NCI-H2081 (cell line): ENCODE results near the gene BPTF.
"Not testable (repeated sequence)": the region's sequence is repeated elsewhere in the genome, so short reads cannot be mapped to it uniquely, and the experiment has no call there.

Experiments used
- DNase-seq, 2 experiments: peaks; one replicate each; lab custom pipeline; 2025; lab: John Stamatoyannopoulos, UW

The BPTF gene

GRCh38 chr17:67970783-67971182 lies 145.5 kb downstream of the BPTF start:
- DNase-seq: peak in 1 of 2 experiments; percentile 31

GRCh38 chr17:67974185-67974584 lies 148.9 kb downstream of the BPTF start:
- DNase-seq: no peak

- DNase-seq: no peak
Measured at GRCh38 chr17:67974598-67975066, 149.3 kb downstream of the BPTF start.

- DNase-seq: not testable (repeated sequence)
Measured at GRCh38 chr17:67976306-67976705, 151.0 kb downstream of the BPTF start.

- peak in 1 of 2 experiments; percentile 56 for DNase-seq
Measured at GRCh38 chr17:67980456-67980855, 155.2 kb downstream of the BPTF start.

DNA sequence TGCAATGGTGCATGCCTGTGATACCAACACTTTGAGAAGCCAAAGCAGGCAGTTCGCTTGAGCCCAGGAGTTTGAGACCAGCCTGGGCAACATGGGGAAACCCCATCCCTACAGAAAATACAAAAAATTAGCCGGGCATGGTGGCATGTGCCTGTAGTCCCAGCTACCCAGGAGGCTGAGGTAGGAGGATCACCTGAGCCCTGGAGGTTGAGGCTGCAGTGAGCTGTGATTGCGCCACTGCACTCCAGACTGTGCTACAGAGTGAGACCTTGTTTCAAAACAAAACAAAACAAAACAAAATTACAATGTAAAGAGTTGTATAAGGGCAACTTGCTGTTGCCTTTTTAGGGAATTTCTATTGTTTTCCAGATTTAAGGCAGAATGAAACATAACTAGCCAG lies 155.6 kb downstream of the BPTF start:
- not testable (repeated sequence) for DNase-seq

GRCh38 chr17:67982034-67982640 lies 156.8 kb downstream of the BPTF start:
- no peak for DNase-seq

DNA sequence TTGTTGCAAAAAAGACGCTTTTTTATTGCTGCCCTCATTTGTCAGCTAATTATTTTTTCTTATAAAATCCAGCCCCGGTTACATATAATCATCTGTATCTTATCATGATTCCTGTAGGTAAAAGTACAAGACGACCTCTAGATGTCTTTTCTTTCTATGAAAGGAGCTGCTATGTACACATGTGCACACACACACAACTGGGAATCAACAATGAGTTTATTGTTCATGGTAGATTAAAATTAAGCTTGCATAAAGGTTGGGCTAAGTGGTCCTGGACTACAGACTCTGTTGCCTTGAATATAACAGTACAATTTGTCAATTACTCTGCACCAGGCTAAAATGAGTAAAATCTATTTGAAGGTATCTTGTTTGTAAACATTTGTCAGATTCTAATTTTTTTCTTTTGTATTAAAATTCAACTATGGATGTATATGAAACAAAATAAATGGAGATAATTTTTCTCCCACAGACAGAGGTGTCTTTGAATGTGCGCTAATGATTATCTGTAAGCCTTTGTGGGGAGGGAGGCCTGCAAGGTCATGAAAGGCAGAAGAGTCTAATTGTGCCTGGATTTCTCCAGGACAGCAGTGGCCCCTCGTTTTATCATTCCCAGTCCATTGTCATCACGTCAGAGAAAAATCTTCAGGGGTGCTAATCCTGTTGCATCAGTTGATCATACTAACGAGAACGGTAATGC lies 157.5 kb downstream of the BPTF start:
- DNase-seq: no peak

DNA sequence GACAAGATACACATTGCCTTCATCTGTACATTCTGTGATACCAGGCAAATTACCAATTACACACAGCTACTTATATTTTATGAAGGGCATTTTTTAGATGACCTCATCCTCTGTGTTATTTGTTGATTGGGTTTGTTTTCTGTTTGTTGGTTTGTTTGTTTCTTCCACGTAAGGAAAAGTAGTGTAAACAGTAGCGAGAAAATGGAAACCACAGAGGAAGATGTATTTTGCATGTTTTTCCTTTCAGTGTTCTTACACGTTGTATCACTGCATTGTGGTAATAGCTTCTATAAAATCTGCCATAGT lies 158.0 kb downstream of the BPTF start:
- no peak for DNase-seq

DNA sequence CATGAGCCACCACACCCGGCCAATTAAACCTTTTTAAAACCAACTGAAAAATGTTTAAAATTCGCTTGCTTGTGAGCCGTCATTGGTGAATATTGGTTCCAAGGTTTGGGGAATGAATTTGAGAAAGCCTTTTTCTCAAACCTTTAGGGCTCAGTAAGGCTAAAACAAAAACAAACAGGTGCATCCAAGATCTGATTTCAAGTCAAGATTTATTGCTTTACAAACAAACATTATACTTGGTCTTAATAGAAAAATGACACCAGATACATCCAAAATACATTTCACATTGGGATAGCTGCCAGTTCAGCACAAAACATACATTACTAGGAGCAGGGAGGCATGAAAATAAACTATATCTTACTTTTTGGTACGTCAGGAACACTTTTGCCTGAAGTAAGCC lies 165.6 kb downstream of the BPTF start:
- DNase-seq: peak in 1 of 2 experiments; percentile 68

- DNase-seq: peak in 1 of 2 experiments; percentile 37
Measured at GRCh38 chr17:67992548-67993152, 167.3 kb downstream of the BPTF start.

DNA sequence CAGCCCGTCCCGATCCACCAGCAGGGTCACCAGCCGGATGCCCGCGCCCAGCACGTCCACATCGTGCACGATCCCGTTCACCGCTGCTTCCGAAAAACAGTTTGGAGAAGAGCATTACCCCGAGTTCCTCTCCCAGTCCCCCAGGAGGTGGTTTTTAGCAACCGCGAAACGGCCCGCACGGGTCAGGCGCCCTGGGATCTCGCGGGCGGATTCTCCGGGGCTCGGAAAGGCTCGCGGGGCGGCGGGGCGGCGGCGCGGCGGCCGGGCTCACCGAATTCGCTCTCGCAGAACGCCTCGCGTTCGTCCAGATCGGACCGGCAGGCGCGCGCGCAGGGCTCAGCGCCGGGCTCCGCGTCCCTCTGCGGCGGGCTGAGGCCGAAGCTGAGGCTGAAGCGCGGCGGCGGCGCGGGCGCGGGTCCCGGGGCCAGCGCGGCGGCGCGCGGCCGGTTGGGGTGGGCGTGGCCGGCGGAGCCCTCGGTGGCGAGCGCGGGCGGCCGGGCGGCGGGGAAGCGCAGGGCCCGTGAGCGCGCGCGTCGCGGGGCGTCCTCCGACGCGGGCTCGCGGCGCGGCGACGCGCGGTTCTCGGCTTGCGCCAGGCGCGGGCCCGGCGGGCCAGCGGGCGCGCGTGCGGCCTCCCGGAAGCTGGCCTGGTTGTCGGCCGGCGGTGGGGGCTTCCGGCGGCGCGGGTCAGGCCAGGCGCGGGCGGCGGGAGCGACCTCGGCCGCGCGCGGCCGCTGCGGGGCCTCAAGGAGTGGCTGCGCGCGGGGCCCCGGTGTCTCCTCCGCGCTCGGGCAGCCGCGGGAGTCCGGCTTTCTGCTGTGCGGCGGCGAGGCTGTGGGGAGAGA lies 168.1 kb downstream of the BPTF start:
- DNase-seq: peak; percentile 85 to 94

DNA sequence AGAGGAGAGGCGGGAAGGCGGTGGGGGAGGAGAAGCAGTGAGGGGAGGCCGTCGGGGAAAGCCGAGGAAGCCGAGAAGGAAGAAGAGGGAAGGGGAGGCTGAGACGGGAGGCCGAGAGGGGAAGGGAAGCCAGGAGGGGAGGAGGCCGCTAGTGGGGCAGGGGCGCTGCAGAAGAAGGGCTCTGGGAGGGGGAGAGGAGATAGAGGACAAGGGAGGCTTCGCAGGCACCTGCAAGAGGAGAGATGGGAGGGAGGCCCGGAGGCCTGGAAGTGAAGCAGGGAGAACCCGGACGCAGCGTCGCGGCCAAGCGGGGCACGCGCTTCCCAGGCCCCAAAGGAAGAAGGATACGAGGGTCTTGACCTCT lies 168.7 kb downstream of the BPTF start:
- DNase-seq: peak; percentile 39 to 65

DNA sequence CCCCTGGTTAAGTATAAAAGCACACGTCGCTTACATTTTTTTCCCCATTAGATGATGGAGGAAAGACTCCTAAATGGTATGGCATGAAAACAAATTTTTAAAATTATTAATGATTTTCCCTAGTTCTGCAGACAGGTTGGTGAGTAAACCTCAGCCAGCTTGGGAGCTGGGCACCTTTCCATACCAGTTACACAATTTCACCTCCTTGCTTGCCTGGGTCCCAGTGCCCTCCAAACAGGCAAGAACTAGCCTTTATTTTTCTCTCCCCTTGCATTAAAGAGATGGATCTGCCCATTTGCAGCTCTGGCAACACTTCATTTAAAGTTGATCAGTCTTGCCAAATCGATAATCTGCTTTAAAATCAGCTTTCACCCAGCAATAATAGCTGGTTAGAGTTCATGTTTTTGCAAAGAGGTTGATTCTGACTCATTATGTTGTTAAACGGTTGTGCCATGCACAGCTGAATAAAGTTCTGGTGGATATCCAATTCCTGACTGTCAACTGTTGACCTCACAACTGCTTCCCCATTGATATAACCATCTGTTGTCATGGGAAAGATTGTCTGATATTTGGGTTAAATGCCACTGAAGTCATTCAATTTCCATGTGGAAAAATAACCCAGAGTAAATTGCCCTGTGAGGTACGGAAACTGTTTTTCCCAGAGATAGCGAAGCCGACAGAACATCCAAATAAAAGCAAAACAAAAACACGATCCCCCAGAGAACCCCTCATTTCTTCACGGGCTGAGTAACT lies 169.7 kb downstream of the BPTF start:
- DNase-seq: peak in 1 of 2 experiments; percentile 46

DNA sequence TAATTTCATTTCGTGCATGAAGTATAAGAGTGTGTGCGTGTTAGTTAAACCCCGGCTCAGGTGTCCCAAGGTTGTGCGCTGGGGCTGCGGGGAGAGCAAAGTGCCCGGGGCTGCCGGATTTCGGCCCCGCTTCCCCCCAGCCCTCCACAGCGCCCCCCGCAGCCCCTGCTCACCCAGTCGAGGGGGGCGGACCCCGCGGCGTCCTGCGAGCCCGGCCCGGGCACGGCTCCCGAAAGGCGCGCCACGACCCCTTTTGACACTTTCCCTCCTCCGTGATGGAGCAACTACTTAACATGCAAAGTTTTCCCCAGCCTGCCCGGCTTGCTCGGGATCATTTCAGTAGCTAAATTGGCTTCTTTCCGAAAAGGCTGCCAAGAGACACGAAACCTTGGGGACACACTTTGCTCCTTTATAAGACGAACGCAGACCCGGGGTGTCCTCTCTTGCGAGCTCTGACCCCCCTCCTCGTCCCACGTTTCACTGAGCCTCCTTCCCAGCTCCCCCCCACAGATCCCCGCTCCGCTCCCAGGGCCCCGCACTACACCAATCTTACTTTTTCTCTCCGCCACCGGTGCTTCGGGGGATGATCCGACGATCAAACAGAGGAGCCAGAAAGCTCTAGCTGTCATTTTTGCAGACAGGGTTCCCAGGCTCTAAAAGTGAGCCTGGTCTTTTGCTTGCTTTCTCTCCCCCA lies 170.4 kb downstream of the BPTF start:
- DNase-seq: no peak

DNA sequence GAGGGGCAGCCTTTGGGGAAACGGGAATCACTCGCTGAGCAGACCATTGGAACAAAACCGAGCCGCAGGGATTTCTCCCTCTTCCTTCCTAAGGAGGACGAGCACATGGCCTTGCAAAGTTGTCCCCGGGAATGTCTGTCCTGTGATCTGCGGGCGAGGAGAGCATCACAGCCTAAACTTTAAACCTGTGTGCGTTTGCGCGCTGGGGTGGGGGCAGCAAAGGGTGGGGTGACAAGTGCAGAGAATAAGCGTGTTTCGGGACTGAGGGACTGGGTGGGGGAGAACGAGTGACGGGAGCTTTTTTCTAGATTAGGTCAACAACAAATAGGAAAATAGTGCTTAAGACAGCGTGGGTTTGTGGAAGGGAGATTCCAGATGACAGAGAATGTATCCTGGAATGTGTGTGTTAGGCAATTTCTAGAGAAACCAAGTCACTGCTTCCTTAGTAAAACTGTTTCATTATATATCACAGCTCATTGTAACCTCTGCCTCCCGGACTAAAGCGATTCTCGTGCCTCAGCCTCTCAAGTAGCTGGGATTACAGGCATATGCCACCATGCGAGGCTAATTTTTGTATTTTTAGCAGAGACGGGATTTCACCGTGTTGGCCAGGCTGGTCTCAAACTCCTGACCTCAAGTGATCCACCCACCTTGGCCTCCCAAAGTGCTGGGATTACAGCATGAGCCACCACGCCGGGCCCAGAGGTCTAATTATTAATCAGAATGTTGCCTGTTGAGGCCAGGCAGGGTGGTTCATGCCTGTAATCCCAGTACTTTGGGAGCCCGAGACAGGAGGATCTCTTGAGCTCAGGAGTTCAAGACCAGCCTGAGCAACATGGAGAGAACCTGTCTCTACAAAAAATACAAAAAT lies 171.2 kb downstream of the BPTF start, which contains the start of gene C17orf58:
C17orf58 (minus strand) TSS at position 169 of the 871 bp plus-strand sequence. CDS start 271 bp downstream, outside the sequence.
- DNase-seq: not testable (repeated sequence)

- no peak for DNase-seq
Measured at GRCh38 chr17:67998466-67998865, 173.2 kb downstream of the BPTF start.

DNA sequence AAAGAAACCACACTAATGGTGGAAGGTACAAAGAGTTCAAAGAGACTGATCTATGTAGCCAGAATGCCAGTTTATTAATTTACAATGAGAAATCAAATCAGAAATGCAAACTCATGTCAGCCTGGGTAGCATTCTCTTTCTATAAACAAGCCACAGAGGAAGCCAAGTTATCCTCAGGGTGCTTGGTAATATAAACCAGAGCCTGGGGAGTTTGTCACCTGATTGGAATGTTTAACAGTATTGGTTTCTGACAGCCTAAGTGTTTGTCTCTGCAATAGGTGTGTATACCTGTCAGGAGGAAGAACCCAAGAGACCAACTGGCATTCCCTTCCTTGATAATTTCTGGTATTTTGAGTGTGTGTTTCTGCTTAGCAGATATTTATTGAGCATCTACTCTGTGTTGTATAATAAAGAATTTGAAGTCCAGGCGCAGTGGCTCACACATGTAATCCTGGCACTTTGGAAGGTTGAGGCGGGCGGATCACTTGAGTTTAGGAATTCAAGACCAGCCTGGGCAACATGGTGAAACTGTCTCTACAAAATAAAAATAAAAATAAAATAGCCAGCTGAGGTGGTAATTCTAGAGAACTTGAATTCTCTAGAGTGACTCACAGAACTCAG lies 174.1 kb downstream of the BPTF start:
- no peak for DNase-seq

- no peak for DNase-seq
Measured at GRCh38 chr17:68004201-68004600, 178.9 kb downstream of the BPTF start.

- no peak for DNase-seq
Measured at GRCh38 chr17:68006797-68007196, 181.5 kb downstream of the BPTF start.
